A549 treated with GW870086 at 1 μM for 4 hours (cell line): Measurements from ENCODE around the gene MYO1E. TPM values are rescaled to one million over a fixed set of nuclear protein-coding genes. Genes with fewer than 3 reads are reported as not detected.

Experiments used
- total RNA-seq: library from RNA; stranded (reverse); fragments of 200-300 nt; extraction: Qiagen RNA extraction; gene quantifications from 5 replicates; pipeline ENCODE4 v1.2.3, GENCODE V29; 2022; ENCODE audit warnings: low read depth

The MYO1E gene
- 207 to 342 TPM (median 312 TPM) in 5 replicates for total RNA-seq

GRCh38 chr15:59372352-59373211 lies at the start of gene MYO1E:
Gene MYO1E, minus strand, starts transcription at chr15:59372871. Its CDS starts 371 bp downstream, at chr15:59372500.

GRCh38 chr15:59206623-59207183 lies 166.0 kb downstream of the MYO1E start, which contains the start of gene LDHAL6B:
Gene LDHAL6B, plus strand, starts transcription at chr15:59206843. Its CDS starts 98 bp downstream, at chr15:59206941.

GRCh38 chr15:59104912-59105732 lies 267.5 kb downstream of the MYO1E start, which contains the start of gene CCNB2:
Gene CCNB2, plus strand, starts transcription at chr15:59105146. Its CDS starts 123 bp downstream, at chr15:59105269.

Other genes starting within 250 kb of the MYO1E start
- gene LDHAL6B, start 166.0 kb downstream of the MYO1E start, total RNA-seq: not detected in 5 replicates
- 8.2 to 13.5 TPM (median 12.2 TPM) in 5 replicates for gene FAM81A, start 65.3 kb upstream of the MYO1E start, total RNA-seq
- 152 to 158 TPM (median 154 TPM) in 5 replicates for gene GCNT3, start 238.9 kb upstream of the MYO1E start, total RNA-seq